Measurements from ENCODE around the gene DLGAP1. TPM values are rescaled to one million over a fixed set of nuclear protein-coding genes. Genes with fewer than 3 reads are reported as not detected.
"Not testable (repeated sequence)": the region's sequence is repeated elsewhere in the genome, so short reads cannot be mapped to it uniquely, and the experiment has no call there.

Gene DLGAP1
- total RNA-seq, 1 experiment from 2014 or later = 0.39 TPM

DNA sequence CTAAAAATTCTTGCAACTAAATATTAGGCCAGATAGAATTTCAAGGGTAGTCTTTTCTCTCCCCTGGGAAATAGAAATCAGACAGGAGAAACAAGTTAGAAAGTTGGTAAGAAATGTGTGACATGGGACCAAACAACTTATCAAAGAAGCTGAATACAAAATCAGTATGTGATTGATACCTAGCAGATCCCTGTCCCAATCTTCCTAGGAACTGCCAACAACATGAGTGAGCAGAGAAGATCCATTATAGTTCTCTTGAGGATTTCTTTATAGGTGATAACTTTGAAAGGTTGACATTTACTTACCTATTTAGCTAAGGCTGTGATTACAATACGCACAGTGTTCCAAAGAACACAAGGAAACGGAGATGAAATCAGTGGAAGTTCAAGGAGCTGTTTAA lies 162.4 kb downstream of the DLGAP1 start:
- Histone ChIP-seq H3K36me3 (ENCODE audit: control insufficient read depth in 1 of 2, insufficient read depth in 2 of 2, low read length in 2 of 2) (no peaks in the 10 kb centered on the region), H3K4me2 (ENCODE audit: low read length) (no peak overlapping the region), H3K4me3 (replicated peaks in 1 of 2; ENCODE audit: low read depth in 1 of 2, low read length in 2 of 2) (no peak overlapping the region), H2AFZ (ENCODE audit: low read depth, low read length, poor library complexity, severe bottlenecking) (no peak overlapping the region), H3K27ac (ENCODE audit: low read depth, low read length) (no peak overlapping the region), H4K20me1 (ENCODE audit: insufficient read depth) (no peaks in the 10 kb centered on the region), H3K79me2 (ENCODE audit: insufficient read depth, low read length) (no peaks in the 10 kb centered on the region), H3K9ac (ENCODE audit: low read length) (no peak overlapping the region), H3K27me3 (ENCODE audit: insufficient read depth, low read length) (no peaks in the 10 kb centered on the region), H3K4me1 (ENCODE audit: control insufficient read depth in 1 of 2, insufficient read depth in 2 of 2, low read length in 2 of 2) (no peaks in the 10 kb centered on the region), H3K9me3 (ENCODE audit: control insufficient read depth in 1 of 2, insufficient read depth in 1 of 2, low read depth in 1 of 2, low read length in 2 of 2) (peaks cover 3 to 6% of the 10 kb centered on the region in 2 experiments; a peak in 2 of 4 replicates), H3K9me2 (ENCODE audit: insufficient read depth) (no peaks in the 10 kb centered on the region)
- ATAC-seq = no peak
- RAD21 ChIA-PET (ENCODE audit: low non-redundant PET in 1 of 2, low total read pairs in 2 of 2, uncharacterized antibody in 2 of 2, unreplicated experiment in 2 of 2) = no interaction called here
- intact Hi-C loops (cut with micrococcal nuclease) = no loop called here
- TF ChIP-seq SIN3A (IDR thresholded peaks at IDR 0.05; ENCODE audit: low read depth) = no peak
- TF ChIP-seq POLR2AphosphoS5 (IDR thresholded peaks at IDR 0.05; ENCODE audit: low read depth, low read length) = no peak
- TF ChIP-seq ELF1 (IDR thresholded peaks at IDR 0.05; ENCODE audit: borderline replicate concordance, low read depth) = no peak
- TF ChIP-seq CEBPB (IDR thresholded peaks at IDR 0.05; ENCODE audit: low read depth) = no peak
- TF ChIP-seq TCF7L2 (IDR thresholded peaks at IDR 0.05; ENCODE audit: borderline replicate concordance, extremely low read depth, insufficient read depth, insufficient read length) = no peak
- TF ChIP-seq, protein P1, sequence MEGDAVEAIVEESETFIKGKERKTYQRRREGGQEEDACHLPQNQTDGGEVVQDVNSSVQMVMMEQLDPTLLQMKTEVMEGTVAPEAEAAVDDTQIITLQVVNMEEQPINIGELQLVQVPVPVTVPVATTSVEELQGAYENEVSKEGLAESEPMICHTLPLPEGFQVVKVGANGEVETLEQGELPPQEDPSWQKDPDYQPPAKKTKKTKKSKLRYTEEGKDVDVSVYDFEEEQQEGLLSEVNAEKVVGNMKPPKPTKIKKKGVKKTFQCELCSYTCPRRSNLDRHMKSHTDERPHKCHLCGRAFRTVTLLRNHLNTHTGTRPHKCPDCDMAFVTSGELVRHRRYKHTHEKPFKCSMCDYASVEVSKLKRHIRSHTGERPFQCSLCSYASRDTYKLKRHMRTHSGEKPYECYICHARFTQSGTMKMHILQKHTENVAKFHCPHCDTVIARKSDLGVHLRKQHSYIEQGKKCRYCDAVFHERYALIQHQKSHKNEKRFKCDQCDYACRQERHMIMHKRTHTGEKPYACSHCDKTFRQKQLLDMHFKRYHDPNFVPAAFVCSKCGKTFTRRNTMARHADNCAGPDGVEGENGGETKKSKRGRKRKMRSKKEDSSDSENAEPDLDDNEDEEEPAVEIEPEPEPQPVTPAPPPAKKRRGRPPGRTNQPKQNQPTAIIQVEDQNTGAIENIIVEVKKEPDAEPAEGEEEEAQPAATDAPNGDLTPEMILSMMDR (IDR thresholded peaks at IDR 0.05 in 2 of 3, conservative IDR thresholded peaks at IDR 0.05 in 1 of 3; ENCODE audit: borderline replicate concordance in 1 of 3, insufficient read depth in 1 of 3, low read depth in 2 of 3, low read length in 2 of 3) = no peak
- TF ChIP-seq FOSL1 (IDR thresholded peaks at IDR 0.05; ENCODE audit: low read depth) = no peak
- TF ChIP-seq, protein P2, sequence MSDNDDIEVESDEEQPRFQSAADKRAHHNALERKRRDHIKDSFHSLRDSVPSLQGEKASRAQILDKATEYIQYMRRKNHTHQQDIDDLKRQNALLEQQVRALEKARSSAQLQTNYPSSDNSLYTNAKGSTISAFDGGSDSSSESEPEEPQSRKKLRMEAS (IDR thresholded peaks at IDR 0.05) = no peak
- no peak for TF ChIP-seq EZH2phosphoT487 (IDR thresholded peaks at IDR 0.05; ENCODE audit: borderline replicate concordance)
- TF ChIP-seq ZFX (IDR thresholded peaks at IDR 0.05) = no peak
- no peak for TF ChIP-seq EGR1 (IDR thresholded peaks at IDR 0.05; ENCODE audit: low read depth)
- no peak for TF ChIP-seq SP1 (IDR thresholded peaks at IDR 0.05; ENCODE audit: low read depth)
- DNase-seq (ENCODE audit: low read depth, low spot score) = no peak
- POLR2A ChIA-PET = no interaction called here
- no TSS peak for BruUV-seq (replicated peaks)
- CTCF ChIA-PET = no interaction called here

DNA sequence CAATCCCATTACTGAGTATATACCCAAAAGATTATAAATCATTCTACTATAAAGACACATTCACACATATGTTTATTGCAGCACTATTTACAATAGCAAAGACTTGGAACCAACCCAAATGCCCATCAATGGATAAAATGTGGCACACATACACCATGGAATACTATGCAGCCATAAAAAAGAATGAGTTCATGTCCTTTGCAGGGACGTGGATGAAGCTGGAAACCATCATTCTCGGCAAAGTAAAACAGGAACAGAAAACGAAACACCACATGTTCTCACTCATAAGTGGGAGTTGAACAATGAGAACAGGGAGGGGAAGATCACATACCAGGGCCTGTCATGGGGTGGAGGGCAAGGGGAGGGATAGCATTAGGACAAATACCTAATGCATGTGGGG lies 167.8 kb downstream of the DLGAP1 start:
- CTCF ChIA-PET; H3K9me2 ChIP-seq (ENCODE audit: insufficient read depth); RAD21 ChIA-PET (ENCODE audit: low non-redundant PET in 1 of 2, low total read pairs in 2 of 2, uncharacterized antibody in 2 of 2, unreplicated experiment in 2 of 2); H3K79me2 ChIP-seq (ENCODE audit: insufficient read depth, low read length); ATAC-seq; H3K27ac ChIP-seq (ENCODE audit: low read depth, low read length); H3K4me3 ChIP-seq (replicated peaks in 1 of 2; ENCODE audit: low read depth in 1 of 2, low read length in 2 of 2); H3K9me3 ChIP-seq (ENCODE audit: control insufficient read depth in 1 of 2, insufficient read depth in 1 of 2, low read depth in 1 of 2, low read length in 2 of 2); H3K9ac ChIP-seq (ENCODE audit: low read length); H2AFZ ChIP-seq (ENCODE audit: low read depth, low read length, poor library complexity, severe bottlenecking); H4K20me1 ChIP-seq (ENCODE audit: insufficient read depth); BruUV-seq (replicated peaks); H3K4me1 ChIP-seq (ENCODE audit: control insufficient read depth in 1 of 2, insufficient read depth in 2 of 2, low read length in 2 of 2); POLR2A ChIA-PET; DNase-seq (ENCODE audit: low read depth, low spot score); H3K4me2 ChIP-seq (ENCODE audit: low read length); H3K36me3 ChIP-seq (ENCODE audit: control insufficient read depth in 1 of 2, insufficient read depth in 2 of 2, low read length in 2 of 2); H3K27me3 ChIP-seq (ENCODE audit: insufficient read depth, low read length): not testable (repeated sequence)
- intact Hi-C loops (cut with micrococcal nuclease) = loop anchor here (10.0 kb wide), 1 partner anchor 63 kb away; no protein-coding TSS in a partner anchor

Data from HCT116 (cell line).